ENCODE data around the gene CACNA1I.
"Not testable (repeated sequence)": the region's sequence is repeated elsewhere in the genome, so short reads cannot be mapped to it uniquely, and the experiment has no call there.

The CACNA1I gene

DNA sequence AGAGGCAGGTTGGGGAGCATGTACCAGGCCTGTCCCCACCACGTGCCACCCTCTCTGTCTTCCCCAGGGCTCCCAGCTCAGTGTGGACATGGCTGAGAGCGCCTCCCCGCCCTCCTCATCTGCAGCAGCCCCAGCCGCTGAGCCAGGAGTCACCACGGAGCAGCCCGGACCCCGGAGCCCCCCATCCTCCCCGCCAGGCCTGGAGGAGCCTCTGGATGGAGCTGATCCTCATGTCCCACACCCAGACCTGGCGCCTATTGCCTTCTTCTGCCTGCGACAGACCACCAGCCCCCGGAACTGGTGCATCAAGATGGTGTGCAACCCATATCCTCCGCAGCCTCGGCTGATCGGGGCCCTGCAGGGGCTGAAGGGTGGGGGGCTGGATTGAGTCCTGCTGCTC is at the start of gene CACNA1I:
Gene CACNA1I (plus strand): TSS at position 89 of the 400 bp plus-strand sequence. CDS start 0 bp downstream, at position 89.
- DNase-seq (ENCODE audit: low read depth): no peak

DNA sequence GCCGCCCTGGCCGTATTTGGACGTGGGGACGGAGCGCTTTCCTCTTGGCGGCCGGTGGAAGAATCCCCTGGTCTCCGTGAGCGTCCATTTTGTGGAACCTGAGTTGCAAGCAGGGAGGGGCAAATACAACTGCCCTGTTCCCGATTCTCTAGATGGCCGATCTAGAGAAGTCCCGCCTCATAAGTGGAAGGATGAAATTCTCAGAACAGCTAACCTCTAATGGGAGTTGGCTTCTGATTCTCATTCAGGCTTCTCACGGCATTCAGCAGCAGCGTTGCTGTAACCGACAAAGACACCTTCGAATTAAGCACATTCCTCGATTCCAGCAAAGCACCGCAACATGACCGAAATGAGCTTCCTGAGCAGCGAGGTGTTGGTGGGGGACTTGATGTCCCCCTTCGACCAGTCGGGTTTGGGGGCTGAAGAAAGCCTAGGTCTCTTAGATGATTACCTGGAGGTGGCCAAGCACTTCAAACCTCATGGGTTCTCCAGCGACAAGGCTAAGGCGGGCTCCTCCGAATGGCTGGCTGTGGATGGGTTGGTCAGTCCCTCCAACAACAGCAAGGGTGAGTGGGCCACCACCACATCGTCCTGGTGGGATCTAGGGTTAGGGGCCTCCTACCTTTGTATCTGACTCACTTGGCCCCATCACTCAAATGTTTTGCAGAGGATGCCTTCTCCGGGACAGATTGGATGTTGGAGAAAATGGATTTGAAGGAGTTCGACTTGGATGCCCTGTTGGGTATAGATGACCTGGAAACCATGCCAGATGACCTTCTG is 49.3 kb upstream of the CACNA1I start:
- not testable (repeated sequence) for DNase-seq (ENCODE audit: low read depth)

DNA sequence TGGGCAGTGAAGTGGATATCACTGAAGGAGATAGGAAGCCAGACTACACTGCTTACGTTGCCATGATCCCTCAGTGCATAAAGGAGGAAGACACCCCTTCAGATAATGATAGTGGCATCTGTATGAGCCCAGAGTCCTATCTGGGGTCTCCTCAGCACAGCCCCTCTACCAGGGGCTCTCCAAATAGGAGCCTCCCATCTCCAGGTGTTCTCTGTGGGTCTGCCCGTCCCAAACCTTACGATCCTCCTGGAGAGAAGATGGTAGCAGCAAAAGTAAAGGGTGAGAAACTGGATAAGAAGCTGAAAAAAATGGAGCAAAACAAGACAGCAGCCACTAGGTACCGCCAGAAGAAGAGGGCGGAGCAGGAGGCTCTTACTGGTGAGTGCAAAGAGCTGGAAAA is 48.5 kb upstream of the CACNA1I start:
- not testable (repeated sequence) for DNase-seq (ENCODE audit: low read depth)

DNA sequence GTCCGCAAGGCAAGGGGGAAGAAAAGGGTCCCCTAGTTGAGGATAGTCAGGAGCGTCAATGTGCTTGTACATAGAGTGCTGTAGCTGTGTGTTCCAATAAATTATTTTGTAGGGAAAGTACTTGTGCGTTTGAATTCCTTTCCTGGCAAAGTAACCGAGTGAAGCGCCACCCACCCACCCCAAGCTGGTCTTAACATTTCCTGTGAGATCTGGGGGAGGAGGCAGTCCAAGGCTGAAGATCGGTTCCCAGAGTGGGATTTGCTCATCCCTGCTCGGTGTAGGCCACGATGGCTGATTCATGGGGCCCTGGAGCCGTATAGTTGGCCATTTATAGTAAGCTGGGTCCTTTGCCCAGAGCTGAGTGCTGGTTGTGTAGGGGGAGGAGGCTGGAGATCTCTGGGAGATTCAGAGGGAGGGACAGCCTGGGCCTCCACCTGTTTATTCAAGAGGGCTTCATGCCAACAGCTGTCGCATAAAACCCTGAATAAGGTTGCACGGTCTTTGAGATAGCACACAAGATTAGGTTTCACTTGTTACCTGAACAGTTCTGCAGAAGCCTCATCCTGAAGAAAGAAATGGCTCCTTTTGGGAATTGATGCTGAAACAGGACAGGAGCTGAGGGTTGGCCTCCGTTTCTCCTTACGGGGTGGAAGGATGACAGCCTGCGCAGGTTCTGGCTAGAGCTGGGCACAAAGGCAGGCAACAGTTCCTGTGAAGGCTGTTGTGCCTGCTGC is 47.8 kb upstream of the CACNA1I start:
- DNase-seq (ENCODE audit: low read depth): no peak

DNA sequence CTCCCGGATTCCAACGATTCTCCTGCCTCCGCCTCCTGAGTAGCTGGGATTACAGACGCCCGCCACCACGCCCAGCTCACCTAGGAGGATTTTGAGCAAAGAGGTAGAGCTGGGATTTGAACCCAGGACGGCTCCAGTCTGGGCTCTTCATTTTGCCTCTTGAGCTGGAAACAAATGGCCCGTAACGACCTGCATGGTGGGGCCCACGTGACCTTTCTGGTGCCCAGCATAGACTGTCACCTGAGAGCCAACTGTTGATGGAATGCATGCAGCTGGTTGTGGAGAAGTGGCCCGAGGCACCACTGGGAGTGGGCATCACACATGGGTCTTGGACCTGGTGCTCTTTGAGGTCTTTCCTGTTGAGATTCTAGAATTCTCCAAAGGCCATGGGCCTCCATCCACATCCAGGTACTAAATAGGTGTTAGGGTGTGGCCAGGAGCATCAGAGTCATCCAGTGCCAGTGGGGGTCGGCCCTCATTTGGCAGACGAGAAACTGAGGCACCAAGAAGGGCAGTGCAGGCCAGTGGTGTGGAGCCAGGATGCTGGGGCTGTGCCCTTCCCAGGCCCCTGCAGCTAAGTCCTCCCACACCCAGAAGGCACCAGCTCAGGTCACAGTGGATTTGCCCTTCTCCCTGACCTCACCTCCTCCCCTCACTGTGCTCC is 46.3 kb upstream of the CACNA1I start:
- DNase-seq (ENCODE audit: low read depth): no peak

DNA sequence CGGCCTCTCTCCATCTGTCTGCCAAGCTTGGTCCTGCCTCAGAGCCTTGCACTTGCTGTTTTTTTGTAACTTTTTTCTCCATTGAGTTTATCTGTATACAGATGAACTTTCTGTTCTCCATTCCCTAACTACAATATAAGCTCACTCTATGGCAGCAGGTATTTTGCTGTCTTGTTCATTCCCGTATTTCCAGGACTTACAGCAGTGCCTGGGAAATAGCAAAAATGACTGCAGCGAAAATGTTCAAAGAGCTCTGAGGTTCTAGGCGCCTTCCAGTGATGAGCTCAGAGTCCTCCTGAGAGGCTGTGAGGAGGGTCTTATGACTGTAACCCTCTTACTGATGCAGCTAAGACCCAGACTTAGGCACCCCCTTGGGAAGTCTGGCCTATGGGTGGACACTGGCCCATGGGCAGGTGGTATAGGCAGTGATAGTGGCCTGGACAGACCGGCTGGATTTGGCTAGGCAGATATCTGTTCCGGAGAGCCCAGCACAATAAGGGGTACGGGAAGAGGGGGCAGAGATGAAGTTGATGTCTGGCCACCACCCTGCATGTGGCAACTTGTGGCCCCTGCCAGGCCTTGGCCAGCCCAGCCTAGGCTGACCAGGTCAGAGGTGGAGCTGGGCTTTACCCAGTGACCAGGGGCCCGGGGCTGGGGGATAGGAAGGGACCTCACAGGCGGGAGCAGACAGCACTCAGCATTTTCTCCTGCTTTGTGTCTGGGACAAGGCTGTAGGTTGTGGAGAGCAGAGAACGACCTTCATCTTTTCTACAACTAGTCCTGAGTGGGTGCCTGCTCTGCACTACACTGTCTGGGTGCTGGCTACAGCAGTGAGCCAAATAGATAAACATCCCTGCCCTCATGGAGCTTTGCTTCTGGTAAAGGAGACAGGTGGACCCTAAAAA is 45.5 kb upstream of the CACNA1I start:
- no peak for DNase-seq (ENCODE audit: low read depth)

DNA sequence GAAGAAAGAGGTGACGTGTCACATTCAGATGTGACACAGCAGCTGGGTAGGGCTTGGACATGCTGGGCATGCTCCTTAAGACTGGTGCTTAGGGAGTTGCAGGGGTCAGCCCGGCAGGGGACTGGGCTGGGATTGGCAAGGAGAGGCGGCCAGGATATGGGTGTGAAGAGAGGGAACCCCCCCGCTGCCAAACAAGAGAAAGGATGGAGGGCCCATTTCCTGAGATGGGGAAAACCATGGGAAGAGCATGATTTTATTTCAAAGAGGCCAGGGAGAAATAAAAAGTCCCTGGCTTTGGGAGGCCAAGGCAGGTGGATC is 44.9 kb upstream of the CACNA1I start:
- no peak for DNase-seq (ENCODE audit: low read depth)

DNA sequence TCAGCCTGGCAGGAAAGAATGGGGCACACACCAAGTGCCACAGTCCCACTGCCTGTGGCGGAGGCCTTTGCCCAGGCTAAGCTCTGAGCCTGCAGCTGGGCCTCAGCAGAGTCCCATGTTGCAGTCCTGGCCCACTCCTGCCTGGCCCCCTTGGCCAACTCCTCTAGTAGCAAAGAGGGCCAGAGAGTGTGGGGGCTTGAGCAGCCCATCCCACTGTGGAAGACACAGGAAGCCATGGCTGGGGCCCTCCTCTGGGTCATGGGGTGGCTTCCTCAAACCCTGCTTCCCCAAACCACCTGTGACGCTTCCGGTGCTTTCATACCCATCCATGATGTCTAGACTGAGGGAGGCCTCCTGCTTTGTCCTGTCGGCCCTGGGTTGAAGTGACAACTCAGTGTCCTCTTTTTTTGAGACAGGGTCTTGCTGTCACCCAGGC is 43.8 kb upstream of the CACNA1I start:
- DNase-seq (ENCODE audit: low read depth): no peak

DNA sequence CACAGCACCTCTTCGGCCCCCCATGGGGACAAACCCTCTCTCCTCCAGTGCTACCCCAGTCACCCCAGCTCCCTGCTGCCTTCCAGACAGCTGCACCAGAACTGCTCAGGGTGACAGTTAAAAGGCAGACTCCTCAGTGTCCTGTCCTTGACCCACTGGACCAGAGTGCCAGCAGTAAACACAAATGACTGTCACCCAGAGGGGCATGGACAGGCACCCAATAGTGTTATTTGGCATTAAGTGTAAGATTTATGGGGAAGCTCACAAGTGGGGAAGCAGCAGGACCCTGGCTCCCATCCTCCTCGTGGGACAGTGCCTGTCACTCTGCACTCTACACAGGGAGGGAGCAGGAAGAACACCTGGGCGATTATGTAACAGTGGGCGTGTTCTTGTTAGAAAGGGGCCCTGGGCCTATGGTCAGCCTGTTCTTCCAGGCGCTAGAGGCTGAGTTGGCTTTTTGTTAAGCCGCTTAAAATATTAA is 43.0 kb upstream of the CACNA1I start:
- no peak for DNase-seq (ENCODE audit: low read depth)

DNA sequence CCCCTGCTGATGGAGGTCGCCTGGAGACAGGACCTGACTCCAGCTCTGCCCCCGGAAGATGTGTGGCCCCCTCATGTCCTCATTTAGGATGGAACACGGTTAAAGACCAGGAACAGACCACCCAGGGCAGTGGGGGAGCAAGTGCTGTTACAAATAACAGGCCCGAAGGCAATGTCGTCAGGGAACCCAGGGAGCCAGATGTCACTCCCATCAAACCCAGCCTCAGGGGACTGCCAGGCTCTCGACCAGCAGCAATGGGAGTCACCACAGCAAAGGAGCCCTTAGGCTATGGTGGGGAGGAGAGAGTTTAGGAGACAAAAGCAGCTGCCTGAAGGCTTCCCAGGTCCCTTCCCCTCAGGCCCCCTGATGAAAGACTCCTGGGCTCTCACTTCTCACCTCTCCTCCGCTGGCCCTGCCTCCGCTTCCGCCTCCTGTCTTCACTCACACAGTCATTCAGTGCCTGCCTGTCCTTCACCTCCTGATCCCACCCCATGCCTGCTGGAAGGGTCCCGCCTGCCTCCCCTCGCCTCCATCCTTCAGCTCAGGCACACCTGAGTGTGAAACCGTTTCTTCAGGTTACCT is 42.4 kb upstream of the CACNA1I start:
- no peak for DNase-seq (ENCODE audit: low read depth)

DNA sequence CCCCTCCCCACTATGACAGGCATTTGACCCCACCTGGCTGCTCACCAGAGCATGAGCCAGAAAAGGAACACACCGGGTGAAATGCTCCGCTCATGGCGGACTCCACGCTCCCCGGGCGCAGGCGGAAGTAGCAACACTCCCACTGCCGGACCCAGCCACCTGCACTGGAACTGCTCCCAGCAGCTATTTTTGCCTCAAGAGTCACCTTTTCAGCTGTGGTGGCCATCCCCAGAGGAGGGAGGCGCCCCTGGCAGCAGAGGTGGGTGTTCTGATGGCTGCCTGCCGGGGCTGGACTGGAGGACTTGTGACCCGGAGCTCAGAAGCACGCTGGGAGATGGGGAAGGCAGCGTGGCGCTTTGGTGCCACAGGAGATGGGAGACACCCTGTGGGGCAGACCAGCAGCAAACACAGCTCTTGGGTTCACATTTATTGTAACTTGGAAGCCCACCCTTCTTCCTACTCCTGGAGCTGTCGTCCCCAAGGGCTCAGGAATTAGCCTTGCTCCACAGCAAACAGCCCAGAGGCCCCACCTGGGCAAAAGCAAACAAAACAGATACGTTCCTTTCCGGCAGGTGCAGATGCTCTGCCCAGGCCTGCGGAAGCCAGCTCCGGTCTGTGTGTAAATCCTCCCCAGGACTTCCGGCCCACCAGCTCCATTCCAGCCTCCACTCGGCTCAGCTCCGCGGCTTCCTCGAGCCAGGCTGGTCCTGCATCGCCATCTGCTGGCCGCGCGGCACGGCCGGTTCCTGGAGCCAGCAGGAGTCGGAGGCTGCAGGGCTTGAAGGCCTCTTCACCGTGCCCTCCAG is 41.7 kb upstream of the CACNA1I start:
- DNase-seq (ENCODE audit: low read depth): peak; percentile 74

DNA sequence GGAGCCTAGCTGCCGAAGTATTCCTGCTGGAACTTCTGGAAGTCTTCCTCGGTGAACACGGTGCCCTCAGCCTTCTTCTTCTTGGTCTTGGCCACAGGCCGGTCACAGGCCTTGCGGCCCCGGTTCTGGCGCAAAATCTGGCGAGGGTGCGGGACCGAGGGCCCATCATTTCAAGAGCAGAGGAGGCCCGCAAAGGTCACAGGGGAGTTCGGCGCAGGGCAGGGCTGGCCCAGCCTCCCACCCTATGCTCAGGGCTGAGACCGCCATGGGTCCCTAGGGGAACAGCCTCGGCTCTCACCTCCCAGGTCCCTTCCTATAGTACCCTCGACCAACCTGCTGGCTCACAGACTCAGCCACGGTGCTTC is 41.1 kb upstream of the CACNA1I start:
- no peak for DNase-seq (ENCODE audit: low read depth)

DNA sequence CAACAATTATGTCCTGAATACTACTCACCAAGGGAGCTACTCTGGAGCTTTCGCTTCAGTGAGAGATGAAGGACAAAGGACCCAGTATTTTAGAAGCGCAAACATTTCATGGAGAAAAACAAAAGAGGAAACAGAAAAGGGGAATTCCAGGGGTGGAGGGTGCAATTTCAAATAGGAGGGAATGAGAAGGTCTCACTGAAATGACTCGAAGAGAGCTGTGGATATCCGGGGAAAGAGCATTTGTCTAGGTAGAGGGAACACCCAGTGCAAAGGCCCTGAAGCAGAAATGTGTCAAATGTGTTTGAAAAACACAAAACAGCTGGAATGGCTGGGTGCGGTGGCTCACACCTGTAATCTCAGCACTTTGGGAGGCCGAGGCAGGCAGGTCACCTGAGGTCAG is 40.4 kb upstream of the CACNA1I start:
- no peak for DNase-seq (ENCODE audit: low read depth)

DNA sequence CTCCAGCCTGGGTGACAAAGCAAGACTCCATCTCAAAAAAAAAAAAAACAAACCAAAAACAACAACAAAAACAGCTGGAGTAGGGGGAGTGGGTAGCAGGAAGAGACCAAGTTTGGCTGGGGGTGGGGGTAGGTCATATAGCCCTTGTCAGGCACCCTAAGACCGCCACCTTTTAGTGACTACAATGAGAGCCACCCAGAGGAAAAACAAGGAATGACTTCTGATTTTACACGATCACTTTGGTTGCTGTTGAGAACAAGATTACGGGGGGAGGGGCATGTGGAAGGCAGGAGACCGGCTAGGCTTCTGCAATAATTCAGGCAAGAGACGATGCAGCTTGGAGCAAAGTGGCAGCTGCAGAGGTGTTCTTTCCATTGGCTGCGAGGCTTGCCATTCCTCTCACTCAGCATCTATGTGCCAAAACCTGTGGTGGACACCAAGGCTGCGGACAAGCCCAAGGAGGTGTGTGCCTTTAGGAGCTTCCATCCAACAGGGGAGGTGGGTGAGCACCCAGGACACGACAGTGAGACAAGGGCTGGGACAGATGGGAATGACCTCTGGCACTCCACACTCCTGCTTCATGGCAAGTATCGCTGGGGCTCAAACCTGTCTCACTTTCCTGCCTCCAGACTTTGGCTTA is 39.7 kb upstream of the CACNA1I start:
- no peak for DNase-seq (ENCODE audit: low read depth)

DNA sequence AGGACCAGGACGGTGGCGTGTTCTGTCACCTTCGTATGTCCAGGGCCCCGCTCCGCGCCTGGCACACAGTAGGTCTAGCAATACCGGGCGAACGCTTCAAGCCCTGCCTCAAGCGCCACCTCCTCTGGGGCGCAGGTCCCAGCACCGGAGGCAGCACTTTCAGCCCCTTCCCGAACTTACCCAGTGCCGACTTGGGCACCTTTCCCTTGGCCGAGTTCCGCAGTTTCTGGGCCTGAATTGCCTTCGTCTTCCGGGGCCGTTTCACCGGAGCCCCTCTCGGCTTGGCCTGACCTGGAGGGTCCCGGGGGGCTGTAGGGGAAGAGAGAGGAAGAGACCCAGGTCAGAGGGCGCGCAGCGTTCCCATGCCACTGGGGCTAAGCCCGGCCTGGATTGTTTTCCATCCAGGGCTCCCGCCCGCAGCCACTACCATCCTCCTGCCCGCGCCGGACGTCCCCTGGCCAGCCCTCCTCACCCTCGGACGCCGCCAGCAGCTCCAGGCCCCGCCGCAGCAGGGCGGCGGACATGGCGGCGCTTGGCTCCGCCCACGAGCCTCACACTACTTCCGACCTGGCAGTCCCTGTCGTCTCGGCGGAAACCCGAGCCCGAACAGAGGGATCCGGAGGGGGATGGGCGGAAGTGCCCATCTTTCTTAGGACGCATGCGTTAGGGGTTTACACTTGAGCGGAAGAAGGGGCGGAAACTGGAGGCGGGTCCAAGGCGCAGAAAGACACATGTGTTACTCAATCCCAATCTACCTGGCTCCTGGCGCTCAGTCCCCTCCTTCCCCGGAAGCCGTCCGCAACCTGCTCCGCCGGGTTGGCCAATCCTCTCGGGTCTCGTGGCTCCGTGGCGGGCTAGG is 38.1 kb upstream of the CACNA1I start, which contains the start of gene RPS19BP1:
Gene RPS19BP1 (minus strand): TSS at position 534 of the 859 bp plus-strand sequence. CDS start 10 bp downstream, at position 524.
- DNase-seq (ENCODE audit: low read depth): peak; percentile 98

DNA sequence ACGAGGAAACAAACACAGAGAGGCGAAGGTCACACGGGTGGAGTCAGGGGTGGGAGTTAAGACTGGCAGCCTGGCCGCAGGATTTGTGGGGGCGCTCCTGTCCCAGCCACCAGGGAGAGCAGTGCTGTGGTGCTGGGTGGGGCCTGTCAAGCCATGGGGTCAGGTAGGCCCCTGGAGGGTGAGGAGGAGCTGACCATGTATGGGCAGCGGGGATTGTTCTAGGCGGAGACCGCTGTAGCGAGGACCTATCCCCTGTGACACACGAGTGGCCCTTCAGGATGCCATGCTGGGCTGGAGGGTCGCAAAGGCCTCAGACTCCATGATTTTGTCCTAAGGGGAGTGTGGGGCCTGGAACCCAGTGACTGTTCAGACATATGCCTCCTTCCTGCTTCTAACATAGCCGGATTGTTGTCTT is 36.5 kb upstream of the CACNA1I start:
- no peak for DNase-seq (ENCODE audit: low read depth)

DNA sequence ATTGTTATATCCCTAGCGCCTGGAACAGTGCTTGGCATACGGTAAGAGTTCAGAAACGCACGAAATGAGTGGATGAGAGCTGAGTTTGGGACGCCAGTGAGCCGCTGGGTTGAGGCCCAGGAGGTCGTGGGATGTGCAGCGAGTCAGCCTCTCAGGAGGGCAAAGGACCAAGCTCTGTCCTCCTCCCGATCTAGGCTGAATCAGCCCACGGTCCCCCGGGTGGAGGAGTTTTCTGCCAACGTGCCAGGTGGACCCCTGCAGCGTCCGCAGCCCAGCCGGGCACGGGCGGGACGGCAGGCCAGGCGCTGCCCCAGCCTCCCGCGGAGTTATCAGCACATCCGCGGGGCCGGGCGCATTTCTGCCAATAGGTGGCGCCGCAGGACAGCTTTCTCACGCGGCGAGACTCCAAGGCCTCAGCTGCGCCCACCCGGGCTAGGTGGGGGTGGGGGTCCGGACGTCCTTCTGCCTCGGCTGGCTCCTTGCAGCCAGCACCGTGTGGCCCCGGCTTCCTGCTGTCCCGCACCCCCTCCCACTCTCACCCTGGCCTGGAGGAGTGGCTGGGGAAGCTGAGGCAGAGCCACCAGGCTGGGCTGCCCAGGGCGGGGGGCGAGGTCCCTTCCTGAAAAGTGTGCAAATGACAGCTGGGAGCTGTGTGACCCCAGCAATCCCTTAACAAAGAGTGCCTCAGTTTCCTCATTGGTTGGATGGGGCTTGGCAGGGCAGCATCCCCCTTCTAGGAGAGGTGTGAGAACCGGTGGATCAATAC is 35.8 kb upstream of the CACNA1I start:
- peak; percentile 56 for DNase-seq (ENCODE audit: low read depth)

DNA sequence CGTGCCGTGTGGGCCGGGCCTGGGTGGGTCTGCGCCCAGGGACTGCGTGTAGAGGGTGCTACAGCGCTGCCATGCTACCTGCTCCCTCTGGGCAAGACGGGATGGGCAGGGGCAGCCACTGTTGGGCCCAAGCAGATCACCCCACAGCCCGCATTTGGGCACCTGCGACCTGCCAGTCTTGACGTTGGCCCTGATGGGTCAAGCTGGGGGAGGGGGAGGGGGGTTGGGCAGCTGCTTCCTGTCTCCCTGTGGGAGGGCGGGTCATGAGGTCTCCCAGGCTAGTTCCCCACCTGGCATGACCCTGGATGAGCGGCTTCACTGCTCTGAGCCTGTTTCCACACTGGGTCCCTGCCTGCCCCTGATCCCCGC is 35.2 kb upstream of the CACNA1I start:
- no peak for DNase-seq (ENCODE audit: low read depth)

Data from stimulated activated CD8-positive, alpha-beta memory T cell treated with anti-CD3 and anti-CD28 coated beads, Interleukin-12 subunit alpha, Interleukin-12 subunit beta, amount 100 ng/mL, for 4 hours (primary cell).